Measurements from ENCODE around the gene TMEM145. TPM values are rescaled to one million over a fixed set of nuclear protein-coding genes. Genes with fewer than 3 reads are reported as not detected.

Gene TMEM145
- total RNA-seq, 1 experiment from 2014 or later: 1.2 TPM

- no peak for TF ChIP-seq EZH2 (IDR thresholded peaks at IDR 0.05; ENCODE audit: low read depth)
- no peak for TF ChIP-seq CTCF (conservative IDR thresholded peaks at IDR 0.05)
Observed at GRCh38 chr19:42309686-42310085, 3.4 kb upstream of the TMEM145 start.

GRCh38 chr19:42311657-42312056 is 1.5 kb upstream of the TMEM145 start:
- TF ChIP-seq CTCF (conservative IDR thresholded peaks at IDR 0.05) (no peak; the same call in 1 of the 2 replicates), EZH2 (IDR thresholded peaks at IDR 0.05; ENCODE audit: low read depth) (no peak)
- no peaks in the 10 kb centered on the region for H3K79me2 ChIP-seq (ENCODE audit: low read depth)
- intact Hi-C loops (cut with micrococcal nuclease; ENCODE audit: unreplicated experiment): no loop called here
- H3K4me2 ChIP-seq: no peak overlapping the region
- no peak overlapping the region for H3K4me3 ChIP-seq
- POLR2A ChIA-PET (ENCODE audit: unreplicated experiment): no interaction called here
- 0 out of 2 replicates have a peak, but pooled peaks cover 4% of the 10 kb centered on the region for H3K4me1 ChIP-seq (replicated peaks; ENCODE audit: insufficient read depth)
- no peak overlapping the region for H2AFZ ChIP-seq
- DNase-seq: no peak
- H4K20me1 ChIP-seq (ENCODE audit: insufficient read depth): no peaks in the 10 kb centered on the region
- BruUV-seq (replicated peaks): no TSS peak
- peaks cover 28% of the 10 kb centered on the region; the same call in 1 of the 2 replicates for H3K27me3 ChIP-seq (ENCODE audit: insufficient read depth, low read depth)
- CTCF ChIA-PET: interaction anchor here (0.6 kb wide), 1 partner anchor 11 kb away, joined by 3 read pairs; no protein-coding TSS in a partner anchor
- 0 out of 2 replicates have a peak, but pooled peaks cover 4% of the 10 kb centered on the region for H3F3A ChIP-seq (ENCODE audit: insufficient read depth, low read depth)
- no peak overlapping the region for H3K27ac ChIP-seq
- no peaks in the 10 kb centered on the region for H3K9me2 ChIP-seq (ENCODE audit: insufficient read depth)
- H3K36me3 ChIP-seq (ENCODE audit: low read depth): no peaks in the 10 kb centered on the region
- no peaks in the 10 kb centered on the region for H3K9me3 ChIP-seq (ENCODE audit: insufficient read depth, low read depth)

More at GRCh38 chr19:42309686-42310085, 3.4 kb upstream of the TMEM145 start:
- H3K36me3 ChIP-seq (ENCODE audit: low read depth): no peaks in the 10 kb centered on the region
- ChIA-PET POLR2A (ENCODE audit: unreplicated experiment) (no interaction called here), CTCF (no interaction called here)
- no peak overlapping the region for H2AFZ ChIP-seq
- H3K4me3 ChIP-seq: no peak overlapping the region
- intact Hi-C loops (cut with micrococcal nuclease; ENCODE audit: unreplicated experiment): no loop called here
- H3F3A ChIP-seq (ENCODE audit: insufficient read depth, low read depth): 0 out of 2 replicates have a peak, but pooled peaks cover 4% of the 10 kb centered on the region
- BruUV-seq (replicated peaks): no TSS peak
- H3K27me3 ChIP-seq (ENCODE audit: insufficient read depth, low read depth): peaks cover 23% of the 10 kb centered on the region; the same call in 1 of the 2 replicates
- H3K9me3 ChIP-seq (ENCODE audit: insufficient read depth, low read depth): no peaks in the 10 kb centered on the region
- H3K79me2 ChIP-seq (ENCODE audit: low read depth): no peaks in the 10 kb centered on the region
- H3K4me2 ChIP-seq: no peak overlapping the region
- H4K20me1 ChIP-seq (ENCODE audit: insufficient read depth): no peaks in the 10 kb centered on the region
- DNase-seq: no peak
- H3K27ac ChIP-seq: no peak overlapping the region
- H3K9me2 ChIP-seq (ENCODE audit: insufficient read depth): no peaks in the 10 kb centered on the region
- 0 out of 2 replicates have a peak, but pooled peaks cover 4% of the 10 kb centered on the region for H3K4me1 ChIP-seq (replicated peaks; ENCODE audit: insufficient read depth)

- Histone ChIP-seq H3F3A (ENCODE audit: insufficient read depth, low read depth) (0 out of 2 replicates have a peak, but pooled peaks cover 4% of the 10 kb centered on the region), H3K27ac (no peak overlapping the region), H3K27me3 (ENCODE audit: insufficient read depth, low read depth) (peaks cover 28% of the 10 kb centered on the region; the same call in 1 of the 2 replicates), H3K36me3 (ENCODE audit: low read depth) (no peaks in the 10 kb centered on the region), H3K4me2 (no peak overlapping the region), H3K4me3 (no peak overlapping the region), H3K9me2 (ENCODE audit: insufficient read depth) (no peaks in the 10 kb centered on the region), H3K79me2 (ENCODE audit: low read depth) (no peaks in the 10 kb centered on the region), H2AFZ (no peak overlapping the region), H3K9me3 (ENCODE audit: insufficient read depth, low read depth) (no peaks in the 10 kb centered on the region), H3K4me1 (replicated peaks; ENCODE audit: insufficient read depth) (0 out of 2 replicates have a peak, but pooled peaks cover 4% of the 10 kb centered on the region), H4K20me1 (ENCODE audit: insufficient read depth) (no peaks in the 10 kb centered on the region)
- no peak for DNase-seq
- intact Hi-C loops (cut with micrococcal nuclease; ENCODE audit: unreplicated experiment): no loop called here
- BruUV-seq (replicated peaks): no TSS peak
- TF ChIP-seq CTCF (conservative IDR thresholded peaks at IDR 0.05): no peak
- TF ChIP-seq EZH2 (IDR thresholded peaks at IDR 0.05; ENCODE audit: low read depth): no peak
- POLR2A ChIA-PET (ENCODE audit: unreplicated experiment): no interaction called here
- CTCF ChIA-PET: no interaction called here
Observed at GRCh38 chr19:42312370-42312769, 739 bp upstream of the TMEM145 start.

Measured in PC-9 (cell line).